ENCODE measurements around the gene BCL11B. TPM values are rescaled to one million over a fixed set of nuclear protein-coding genes. Genes with fewer than 3 reads are reported as not detected.

The BCL11B gene
- total and polyA plus RNA-seq, 12 donors: 0.03 to 1.9 (median 0.11) TPM; not detected in 2

DNA sequence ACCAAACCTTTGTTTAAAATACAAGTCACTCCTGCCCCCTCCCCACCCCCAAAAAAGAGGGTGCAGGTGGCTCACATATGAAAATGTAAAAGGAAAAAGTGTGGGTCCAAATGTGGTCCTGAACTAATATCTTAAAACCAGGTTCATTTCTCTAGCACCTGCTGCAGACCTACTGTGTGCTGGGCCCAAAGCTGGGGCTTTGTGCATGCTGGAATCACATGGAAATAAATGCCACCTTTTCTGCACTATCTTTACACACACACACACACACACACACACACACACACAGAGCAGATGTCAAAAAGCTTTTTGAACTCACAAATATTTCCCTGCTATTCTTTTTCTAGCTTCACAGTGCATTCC is 3.2 kb upstream of the BCL11B start:
- H3K9me3 ChIP-seq: no peaks in the 10 kb centered on the region
- H3K4me3 ChIP-seq: no peak overlapping the region
- H3K27me3 ChIP-seq: peaks cover 24 to 97% (median 77%) of the 10 kb centered on the region in 7 donors
- no peak overlapping the region for H3K27ac ChIP-seq
- intact Hi-C loops (cut with DNase I): no loop called here
- no peak for DNase-seq
- peaks cover 4 to 44% (median 32%) of the 10 kb centered on the region in 9 donors for H3K4me1 ChIP-seq
- ATAC-seq: no peak
- TF ChIP-seq, protein P1, sequence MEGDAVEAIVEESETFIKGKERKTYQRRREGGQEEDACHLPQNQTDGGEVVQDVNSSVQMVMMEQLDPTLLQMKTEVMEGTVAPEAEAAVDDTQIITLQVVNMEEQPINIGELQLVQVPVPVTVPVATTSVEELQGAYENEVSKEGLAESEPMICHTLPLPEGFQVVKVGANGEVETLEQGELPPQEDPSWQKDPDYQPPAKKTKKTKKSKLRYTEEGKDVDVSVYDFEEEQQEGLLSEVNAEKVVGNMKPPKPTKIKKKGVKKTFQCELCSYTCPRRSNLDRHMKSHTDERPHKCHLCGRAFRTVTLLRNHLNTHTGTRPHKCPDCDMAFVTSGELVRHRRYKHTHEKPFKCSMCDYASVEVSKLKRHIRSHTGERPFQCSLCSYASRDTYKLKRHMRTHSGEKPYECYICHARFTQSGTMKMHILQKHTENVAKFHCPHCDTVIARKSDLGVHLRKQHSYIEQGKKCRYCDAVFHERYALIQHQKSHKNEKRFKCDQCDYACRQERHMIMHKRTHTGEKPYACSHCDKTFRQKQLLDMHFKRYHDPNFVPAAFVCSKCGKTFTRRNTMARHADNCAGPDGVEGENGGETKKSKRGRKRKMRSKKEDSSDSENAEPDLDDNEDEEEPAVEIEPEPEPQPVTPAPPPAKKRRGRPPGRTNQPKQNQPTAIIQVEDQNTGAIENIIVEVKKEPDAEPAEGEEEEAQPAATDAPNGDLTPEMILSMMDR (IDR thresholded peaks at IDR 0.05): no peak
- H3K36me3 ChIP-seq: no peaks in the 10 kb centered on the region

DNA sequence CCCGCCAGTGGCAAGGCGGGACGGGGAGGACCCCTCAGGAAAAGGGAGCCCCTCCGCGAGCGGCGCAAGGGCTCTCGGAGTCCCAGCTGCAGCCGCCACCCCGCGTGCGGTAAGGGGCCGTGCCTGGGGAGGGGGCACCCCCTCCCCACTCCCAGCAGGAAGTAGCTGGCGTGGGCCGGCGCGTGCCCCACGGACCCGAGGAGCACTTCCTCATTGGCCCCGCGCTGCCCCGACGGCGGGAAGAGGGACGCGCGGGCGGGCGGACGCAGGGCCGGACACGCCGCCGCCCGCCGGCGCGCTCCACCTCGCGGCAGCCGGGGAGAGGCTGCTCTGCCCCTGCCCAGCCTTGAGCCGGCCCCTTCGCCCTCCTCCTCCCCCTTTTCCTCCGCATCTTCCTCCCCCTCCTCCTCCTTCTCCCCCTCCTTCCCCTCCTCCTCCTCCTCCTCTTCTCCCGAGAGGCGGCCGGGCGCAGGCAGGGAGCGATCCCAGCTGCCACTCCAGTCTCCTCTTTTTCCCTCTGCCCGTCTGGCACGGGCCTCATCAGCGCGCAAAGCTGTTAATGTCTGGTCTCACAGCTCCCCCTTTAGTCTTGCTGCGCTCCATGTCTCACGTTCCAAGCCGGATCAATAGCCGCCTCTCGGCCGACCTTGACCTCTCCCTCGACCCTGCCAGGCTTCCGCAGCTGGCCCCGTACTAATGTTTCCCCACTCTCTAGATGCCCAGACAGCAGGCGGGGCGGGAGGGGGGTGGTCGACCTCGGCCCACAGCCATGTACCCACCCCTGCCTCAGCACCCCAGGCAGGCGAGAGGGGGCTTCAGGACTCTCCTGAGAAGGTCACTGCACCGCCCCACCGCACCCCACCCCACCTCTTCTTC is 2.6 kb upstream of the BCL11B start:
- peaks cover 24 to 97% (median 78%) of the 10 kb centered on the region in 7 donors for H3K27me3 ChIP-seq

GRCh38 chr14:99273766-99274345 is 1.9 kb upstream of the BCL11B start:
- peak overlapping the region in 1 of 10 donors; percentile 60 for H3K27ac ChIP-seq
- no peaks in the 10 kb centered on the region for H3K36me3 ChIP-seq
- intact Hi-C loops (cut with DNase I): no loop called here
- WGBS, 2 donors: 2% methylated on average over 34 of the region's 34 CpGs
- DNase-seq (no peak), ATAC-seq (no peak)
- H3K4me3 ChIP-seq: peak overlapping the region in 9 of 10 donors; percentile 12 to 55 (median 36)
- TF ChIP-seq, protein P1 (IDR thresholded peaks at IDR 0.05): no peak
- peaks cover 4 to 52% (median 38%) of the 10 kb centered on the region in 9 donors for H3K4me1 ChIP-seq
- no peaks in the 10 kb centered on the region for H3K9me3 ChIP-seq
- H3K27me3 ChIP-seq: peaks cover 26 to 100% (median 78%) of the 10 kb centered on the region in 7 donors

More for the DNA sequence above, 2.6 kb upstream of the BCL11B start:
- WGBS, 2 donors: 2% methylated on average over 43 to 69 of the region's 69 CpGs
- Histone ChIP-seq H3K4me1 (peaks cover 4 to 50% (median 38%) of the 10 kb centered on the region in 9 donors), H3K9me3 (no peaks in the 10 kb centered on the region), H3K27ac (peak overlapping the region in 1 of 10 donors; percentile 53), H3K36me3 (no peaks in the 10 kb centered on the region), H3K4me3 (peak overlapping the region in 9 of 10 donors; percentile 12 to 55 (median 36))
- peak; percentile 34 to 41 for DNase-seq
- peak; percentile 54 to 82 (median 75) for ATAC-seq
- intact Hi-C loops (cut with DNase I): no loop called here
- TF ChIP-seq, protein P1 (IDR thresholded peaks at IDR 0.05): peak in 4 of 9 donors; percentile 23 to 34 (median 28)

GRCh38 chr14:99272899-99273765 is 1.1 kb upstream of the BCL11B start:
- H3K36me3 ChIP-seq: no peaks in the 10 kb centered on the region
- H3K27me3 ChIP-seq: peaks cover 33 to 100% (median 80%) of the 10 kb centered on the region in 7 donors
- TF ChIP-seq, protein P1 (IDR thresholded peaks at IDR 0.05): no peak
- H3K9me3 ChIP-seq: no peaks in the 10 kb centered on the region
- peaks cover 4 to 52% (median 38%) of the 10 kb centered on the region in 9 donors for H3K4me1 ChIP-seq
- peak overlapping the region in 5 of 10 donors; percentile 3 to 55 (median 41) for H3K4me3 ChIP-seq
- H3K27ac ChIP-seq: peak overlapping the region in 1 of 10 donors; percentile 60
- ATAC-seq (no peak), DNase-seq (no peak)
- intact Hi-C loops (cut with DNase I): no loop called here
- WGBS, 2 donors: 1 to 2% methylated on average over 48 to 53 of the region's 53 CpGs

Data from heart right ventricle (tissue), 16 donors.